CD4-positive, alpha-beta T cell treated with Interleukin-15 for 1 hour (primary cell): Measurements from ENCODE around the gene PDIK1L.
A peak's percentile ranks its signal among the peaks of the same experiment; 100 is the strongest.

Experiments used
- DNase-seq: peaks from one replicate; pipeline ENCODE4 v3.0.0-alpha.2; 2020

The PDIK1L gene

GRCh38 chr1:26158271-26158907, 46.8 kb downstream of the PDIK1L start:
- DNase-seq, result no peak

- no peak for DNase-seq
These were observed 47.5 kb downstream of the PDIK1L start, which contains the start of gene FAM110D for GRCh38 chr1:26158908-26159742. FAM110D (plus strand) TSS chr1:26159079; CDS start chr1:26161292, 2,213 bp downstream.

- DNase-seq, result no peak
These were observed 48.1 kb downstream of the PDIK1L start for GRCh38 chr1:26159743-26160039.

GRCh38 chr1:26160527-26161414, 49.1 kb downstream of the PDIK1L start:
- no peak for DNase-seq

GRCh38 chr1:26161415-26162219, 50.0 kb downstream of the PDIK1L start:
- DNase-seq, result peak; percentile 36

- no peak for DNase-seq
These were observed 50.6 kb downstream of the PDIK1L start for GRCh38 chr1:26162220-26162709.

GRCh38 chr1:26163684-26164035, 52.0 kb downstream of the PDIK1L start:
- no peak for DNase-seq

GRCh38 chr1:26164036-26164860, 52.6 kb downstream of the PDIK1L start:
- peak; percentile 24 for DNase-seq

- no peak for DNase-seq
These were observed 53.5 kb downstream of the PDIK1L start for GRCh38 chr1:26164861-26165842.

GRCh38 chr1:26166719-26167281, 55.2 kb downstream of the PDIK1L start:
- DNase-seq, result no peak

- DNase-seq, result no peak
These were observed 57.0 kb downstream of the PDIK1L start, which contains the start of gene C1orf232 for GRCh38 chr1:26168410-26169197. C1orf232 (minus strand) TSS chr1:26168963; CDS start chr1:26168499, 464 bp downstream.

- no peak for DNase-seq
These were observed 57.6 kb downstream of the PDIK1L start for GRCh38 chr1:26169198-26169554.

- DNase-seq, result peak; percentile 90
These were observed 58.2 kb downstream of the PDIK1L start, which contains the start of gene ZNF593 for GRCh38 chr1:26169669-26170471. ZNF593 (plus strand) TSS chr1:26169908; CDS start chr1:26169984, 76 bp downstream.

- DNase-seq, result no peak
These were observed 58.8 kb downstream of the PDIK1L start for GRCh38 chr1:26170472-26170821.

GRCh38 chr1:26171084-26172072, 59.8 kb downstream of the PDIK1L start, which contains the start of gene ZNF593OS:
ZNF593OS (minus strand) TSS chr1:26171832; CDS start chr1:26171661, 171 bp downstream.
- no peak for DNase-seq
